A673 (cell line): ENCODE results near the gene CNDP1.

Experiments
- CTCF ChIP-seq: fragments of 300-800, 200-600 bp; sonication (generic); conservative IDR thresholded peaks from 2 replicates; pipeline ENCODE4 v1.5.1; 2017; ENCODE audit warnings: low read depth, mild to moderate bottlenecking, antibody characterized with exemption, low read length, moderate library complexity, mixed read lengths
- EZH2 ChIP-seq: fragments of 200-600 bp; sonication (generic); IDR thresholded peaks from 2 replicates; pipeline ENCODE4 v1.6.1; 2017; ENCODE audit warnings: borderline replicate concordance, low read depth, mild to moderate bottlenecking, mixed read lengths, antibody characterized with exemption, low read length; ENCODE audit not compliant: poor library complexity, severe bottlenecking

DNA sequence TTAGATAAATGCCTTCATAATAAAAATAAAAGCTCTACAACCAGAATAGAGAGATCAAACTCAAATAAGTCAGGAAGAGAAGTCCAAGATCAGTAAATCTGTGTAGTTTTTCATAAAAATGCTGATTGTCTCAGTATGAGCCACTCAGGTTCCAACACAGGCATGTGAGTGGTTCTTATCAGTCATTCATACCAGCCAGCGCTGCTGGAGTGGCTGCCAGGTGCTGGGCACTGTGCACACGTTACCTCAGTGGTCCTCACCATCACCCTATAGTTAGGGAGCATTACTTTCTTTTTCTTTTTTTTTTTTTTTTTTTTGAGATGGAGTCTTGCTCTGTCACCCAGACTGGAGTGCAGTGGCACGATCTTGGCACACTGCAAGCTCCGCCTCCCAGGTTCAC, 23.8 kb downstream of the CNDP1 start:
- TF ChIP-seq CTCF (no peak), EZH2 (no peak)
